ENCODE data around the gene PIP4K2A.

Gene PIP4K2A

DNA sequence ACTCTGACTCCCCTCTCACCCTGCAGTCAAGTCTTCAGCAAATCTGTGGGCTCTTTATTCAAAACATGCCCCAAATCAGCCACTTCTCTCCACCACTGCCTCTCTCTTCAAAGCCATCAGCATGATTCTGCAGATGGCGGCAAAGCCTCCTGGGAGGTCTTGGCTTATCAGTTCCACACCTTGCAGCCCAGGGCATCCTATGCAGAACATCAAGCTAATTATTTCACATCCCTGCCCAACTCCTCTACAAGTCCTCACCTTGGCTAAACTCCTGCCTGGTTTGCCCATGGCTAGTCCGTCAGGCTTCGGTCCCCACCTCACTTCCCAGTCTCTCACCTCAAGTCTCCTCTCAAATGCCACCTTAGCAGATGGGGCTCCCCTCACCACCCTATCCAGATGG is 70.2 kb downstream of the PIP4K2A start:
- H3K9me3 ChIP-seq (ENCODE audit: control insufficient read depth, insufficient read depth, low read length) = no peaks in the 10 kb centered on the region
- H3K4me1 ChIP-seq (ENCODE audit: control insufficient read depth, insufficient read depth, low read length) = peaks cover 9% of the 10 kb centered on the region
- H3K36me3 ChIP-seq (ENCODE audit: control insufficient read depth, insufficient read depth, low read length) = no peaks in the 10 kb centered on the region
- H3K9ac ChIP-seq (ENCODE audit: low read depth, low read length) = no peak overlapping the region
- H3K4me3 ChIP-seq (ENCODE audit: low read depth, low read length) = no peak overlapping the region
- H3K27me3 ChIP-seq (ENCODE audit: control insufficient read depth, insufficient read depth, low read length) = no peaks in the 10 kb centered on the region

- no peak overlapping the region for H3K9ac ChIP-seq (ENCODE audit: low read depth, low read length)
- no peak overlapping the region for H3K4me3 ChIP-seq (ENCODE audit: low read depth, low read length)
- H3K4me1 ChIP-seq (ENCODE audit: control insufficient read depth, insufficient read depth, low read length) = peaks cover 9% of the 10 kb centered on the region
- H3K36me3 ChIP-seq (ENCODE audit: control insufficient read depth, insufficient read depth, low read length) = no peaks in the 10 kb centered on the region
- H3K27me3 ChIP-seq (ENCODE audit: control insufficient read depth, insufficient read depth, low read length) = no peaks in the 10 kb centered on the region
- H3K9me3 ChIP-seq (ENCODE audit: control insufficient read depth, insufficient read depth, low read length) = no peaks in the 10 kb centered on the region
These were observed 70.6 kb downstream of the PIP4K2A start for GRCh38 chr10:22643775-22644174.

- H3K4me1 ChIP-seq (ENCODE audit: control insufficient read depth, insufficient read depth, low read length) = peaks cover 7% of the 10 kb centered on the region
- H3K4me3 ChIP-seq (ENCODE audit: low read depth, low read length) = no peak overlapping the region
- H3K27me3 ChIP-seq (ENCODE audit: control insufficient read depth, insufficient read depth, low read length) = no peaks in the 10 kb centered on the region
- H3K9me3 ChIP-seq (ENCODE audit: control insufficient read depth, insufficient read depth, low read length) = no peaks in the 10 kb centered on the region
- no peaks in the 10 kb centered on the region for H3K36me3 ChIP-seq (ENCODE audit: control insufficient read depth, insufficient read depth, low read length)
- no peak overlapping the region for H3K9ac ChIP-seq (ENCODE audit: low read depth, low read length)
These were observed 71.3 kb downstream of the PIP4K2A start for GRCh38 chr10:22643116-22643515.

- no peak overlapping the region for H3K9ac ChIP-seq (ENCODE audit: low read depth, low read length)
- H3K9me3 ChIP-seq (ENCODE audit: control insufficient read depth, insufficient read depth, low read length) = no peaks in the 10 kb centered on the region
- H3K4me1 ChIP-seq (ENCODE audit: control insufficient read depth, insufficient read depth, low read length) = no peaks in the 10 kb centered on the region
- no peaks in the 10 kb centered on the region for H3K27me3 ChIP-seq (ENCODE audit: control insufficient read depth, insufficient read depth, low read length)
- H3K4me3 ChIP-seq (ENCODE audit: low read depth, low read length) = no peak overlapping the region
- H3K36me3 ChIP-seq (ENCODE audit: control insufficient read depth, insufficient read depth, low read length) = no peaks in the 10 kb centered on the region
These were observed 72.6 kb downstream of the PIP4K2A start for GRCh38 chr10:22641743-22642142.

GRCh38 chr10:22640359-22640758 is 74.0 kb downstream of the PIP4K2A start:
- no peak overlapping the region for H3K9ac ChIP-seq (ENCODE audit: low read depth, low read length)
- H3K27me3 ChIP-seq (ENCODE audit: control insufficient read depth, insufficient read depth, low read length) = no peaks in the 10 kb centered on the region
- H3K9me3 ChIP-seq (ENCODE audit: control insufficient read depth, insufficient read depth, low read length) = no peaks in the 10 kb centered on the region
- no peaks in the 10 kb centered on the region for H3K4me1 ChIP-seq (ENCODE audit: control insufficient read depth, insufficient read depth, low read length)
- H3K4me3 ChIP-seq (ENCODE audit: low read depth, low read length) = no peak overlapping the region
- H3K36me3 ChIP-seq (ENCODE audit: control insufficient read depth, insufficient read depth, low read length) = no peaks in the 10 kb centered on the region

DNA sequence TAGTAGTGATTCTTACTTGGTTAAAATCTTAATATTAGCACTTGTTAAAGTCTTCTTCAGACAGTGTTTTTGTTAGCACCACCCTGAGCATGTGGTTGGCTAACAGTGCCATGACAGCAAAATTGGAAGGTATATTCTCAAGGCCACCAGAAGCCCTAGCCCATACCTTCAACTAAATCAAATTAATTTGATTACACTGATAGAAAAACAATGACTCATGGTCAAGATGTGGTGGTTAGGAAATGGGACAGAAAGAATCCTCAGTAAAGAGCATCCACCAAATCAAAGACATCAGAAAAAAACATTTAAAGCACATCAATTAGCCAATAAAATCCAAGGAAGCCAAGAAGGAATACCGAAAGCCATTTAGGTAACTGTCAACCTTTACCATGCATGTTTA is 75.5 kb downstream of the PIP4K2A start:
- H3K9me3 ChIP-seq (ENCODE audit: control insufficient read depth, insufficient read depth, low read length) = no peaks in the 10 kb centered on the region
- H3K4me3 ChIP-seq (ENCODE audit: low read depth, low read length) = no peak overlapping the region
- no peaks in the 10 kb centered on the region for H3K36me3 ChIP-seq (ENCODE audit: control insufficient read depth, insufficient read depth, low read length)
- no peaks in the 10 kb centered on the region for H3K27me3 ChIP-seq (ENCODE audit: control insufficient read depth, insufficient read depth, low read length)
- H3K4me1 ChIP-seq (ENCODE audit: control insufficient read depth, insufficient read depth, low read length) = no peaks in the 10 kb centered on the region
- no peak overlapping the region for H3K9ac ChIP-seq (ENCODE audit: low read depth, low read length)

DNA sequence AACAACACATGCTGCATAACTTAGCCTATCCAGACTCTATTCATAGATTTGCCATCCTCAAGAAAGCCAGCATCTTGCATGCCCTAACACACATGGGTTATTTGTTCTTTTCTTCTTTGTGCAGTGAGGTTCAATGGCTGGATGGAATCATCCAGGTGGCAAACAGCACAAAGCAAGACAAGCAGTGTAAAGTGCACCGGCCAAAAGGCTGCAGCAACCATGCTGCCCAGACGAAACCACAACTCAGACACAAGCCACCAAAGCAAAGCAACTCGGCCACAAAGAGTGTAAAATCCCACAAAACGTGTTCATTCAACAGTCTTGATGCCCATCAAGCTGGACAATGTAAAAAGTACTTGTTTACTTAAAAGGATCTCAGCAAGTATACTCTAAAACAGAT is 76.9 kb downstream of the PIP4K2A start:
- Histone ChIP-seq H3K27me3 (ENCODE audit: control insufficient read depth, insufficient read depth, low read length) (no peaks in the 10 kb centered on the region), H3K4me1 (ENCODE audit: control insufficient read depth, insufficient read depth, low read length) (no peaks in the 10 kb centered on the region), H3K9me3 (ENCODE audit: control insufficient read depth, insufficient read depth, low read length) (no peaks in the 10 kb centered on the region), H3K36me3 (ENCODE audit: control insufficient read depth, insufficient read depth, low read length) (no peaks in the 10 kb centered on the region), H3K4me3 (ENCODE audit: low read depth, low read length) (no peak overlapping the region), H3K9ac (ENCODE audit: low read depth, low read length) (no peak overlapping the region)

- no peaks in the 10 kb centered on the region for H3K36me3 ChIP-seq (ENCODE audit: control insufficient read depth, insufficient read depth, low read length)
- no peaks in the 10 kb centered on the region for H3K27me3 ChIP-seq (ENCODE audit: control insufficient read depth, insufficient read depth, low read length)
- peaks cover 4% of the 10 kb centered on the region for H3K4me1 ChIP-seq (ENCODE audit: control insufficient read depth, insufficient read depth, low read length)
- H3K9me3 ChIP-seq (ENCODE audit: control insufficient read depth, insufficient read depth, low read length) = no peaks in the 10 kb centered on the region
- no peak overlapping the region for H3K4me3 ChIP-seq (ENCODE audit: low read depth, low read length)
- H3K9ac ChIP-seq (ENCODE audit: low read depth, low read length) = no peak overlapping the region
These were observed 78.7 kb downstream of the PIP4K2A start for GRCh38 chr10:22635650-22636049.

GRCh38 chr10:22634606-22635459 is 79.5 kb downstream of the PIP4K2A start:
- Histone ChIP-seq H3K9me3 (ENCODE audit: control insufficient read depth, insufficient read depth, low read length) (no peaks in the 10 kb centered on the region), H3K4me1 (ENCODE audit: control insufficient read depth, insufficient read depth, low read length) (peaks cover 5% of the 10 kb centered on the region), H3K36me3 (ENCODE audit: control insufficient read depth, insufficient read depth, low read length) (no peaks in the 10 kb centered on the region), H3K9ac (ENCODE audit: low read depth, low read length) (no peak overlapping the region), H3K27me3 (ENCODE audit: control insufficient read depth, insufficient read depth, low read length) (no peaks in the 10 kb centered on the region), H3K4me3 (ENCODE audit: low read depth, low read length) (no peak overlapping the region)

- H3K27me3 ChIP-seq (ENCODE audit: control insufficient read depth, insufficient read depth, low read length) = no peaks in the 10 kb centered on the region
- H3K4me1 ChIP-seq (ENCODE audit: control insufficient read depth, insufficient read depth, low read length) = peaks cover 5% of the 10 kb centered on the region
- no peaks in the 10 kb centered on the region for H3K9me3 ChIP-seq (ENCODE audit: control insufficient read depth, insufficient read depth, low read length)
- H3K4me3 ChIP-seq (ENCODE audit: low read depth, low read length) = no peak overlapping the region
- no peak overlapping the region for H3K9ac ChIP-seq (ENCODE audit: low read depth, low read length)
- H3K36me3 ChIP-seq (ENCODE audit: control insufficient read depth, insufficient read depth, low read length) = no peaks in the 10 kb centered on the region
These were observed 80.3 kb downstream of the PIP4K2A start for GRCh38 chr10:22634093-22634492.

DNA sequence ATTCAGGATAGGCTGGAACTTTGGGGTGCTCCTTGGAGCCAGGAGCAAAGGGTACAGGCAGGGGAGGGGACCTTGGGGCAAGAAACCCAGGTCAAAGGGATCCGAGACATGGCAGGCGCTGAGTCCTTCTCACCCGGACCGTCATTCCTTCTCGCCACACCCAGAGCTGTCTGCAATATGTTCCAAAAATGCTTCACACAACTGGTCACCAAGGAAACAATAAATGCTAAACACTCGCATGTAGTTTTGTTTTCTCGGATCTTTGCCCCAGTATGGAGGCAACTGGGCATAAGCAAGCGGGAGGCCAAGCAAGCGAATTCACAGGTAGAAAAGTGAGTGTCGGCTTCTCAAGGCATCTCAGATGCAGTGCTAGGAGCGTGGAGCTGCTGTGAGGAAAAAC is 80.8 kb downstream of the PIP4K2A start:
- peaks cover 5% of the 10 kb centered on the region for H3K4me1 ChIP-seq (ENCODE audit: control insufficient read depth, insufficient read depth, low read length)
- H3K9ac ChIP-seq (ENCODE audit: low read depth, low read length) = no peak overlapping the region
- no peak overlapping the region for H3K4me3 ChIP-seq (ENCODE audit: low read depth, low read length)
- no peaks in the 10 kb centered on the region for H3K27me3 ChIP-seq (ENCODE audit: control insufficient read depth, insufficient read depth, low read length)
- no peaks in the 10 kb centered on the region for H3K9me3 ChIP-seq (ENCODE audit: control insufficient read depth, insufficient read depth, low read length)
- H3K36me3 ChIP-seq (ENCODE audit: control insufficient read depth, insufficient read depth, low read length) = no peaks in the 10 kb centered on the region

GRCh38 chr10:22633106-22633505 is 81.3 kb downstream of the PIP4K2A start:
- H3K4me3 ChIP-seq (ENCODE audit: low read depth, low read length) = no peak overlapping the region
- H3K9ac ChIP-seq (ENCODE audit: low read depth, low read length) = no peak overlapping the region
- no peaks in the 10 kb centered on the region for H3K9me3 ChIP-seq (ENCODE audit: control insufficient read depth, insufficient read depth, low read length)
- peaks cover 5% of the 10 kb centered on the region for H3K4me1 ChIP-seq (ENCODE audit: control insufficient read depth, insufficient read depth, low read length)
- H3K36me3 ChIP-seq (ENCODE audit: control insufficient read depth, insufficient read depth, low read length) = no peaks in the 10 kb centered on the region
- H3K27me3 ChIP-seq (ENCODE audit: control insufficient read depth, insufficient read depth, low read length) = no peaks in the 10 kb centered on the region

All from iPS-15b (cell line).